ENCODE measurements around the gene CLDN8. TPM values are rescaled to one million over a fixed set of nuclear protein-coding genes. Genes with fewer than 3 reads are reported as not detected.

Gene CLDN8
- total RNA-seq, 1 donor from 2014 or later: not detected

GRCh38 chr21:30234050-30234449 is 18.2 kb upstream of the CLDN8 start:
- Histone ChIP-seq H3K9me3 (ENCODE audit: insufficient read depth, low read depth, low read length) (no peaks in the 10 kb centered on the region), H3K36me3 (ENCODE audit: insufficient read depth, low read length) (no peaks in the 10 kb centered on the region), H2AFZ (ENCODE audit: low read depth, low read length) (no peak overlapping the region), H3K27me3 (ENCODE audit: insufficient read depth, low read length) (no peaks in the 10 kb centered on the region), H3K4me2 (ENCODE audit: low read length) (no peak overlapping the region), H3K79me2 (ENCODE audit: insufficient read depth, low read length) (no peaks in the 10 kb centered on the region), H3K27ac (ENCODE audit: low read depth, low read length) (no peak overlapping the region), H4K20me1 (ENCODE audit: insufficient read depth, low read length) (no peaks in the 10 kb centered on the region), H3K4me3 (ENCODE audit: insufficient read depth, low read depth, low read length) (no peak overlapping the region), H3K4me1 (ENCODE audit: insufficient read depth, low read length) (no peaks in the 10 kb centered on the region), H3K9ac (ENCODE audit: low read length) (no peak overlapping the region)
- H3K9me3 Mint-ChIP-seq (ENCODE audit: unreplicated experiment): peaks cover 5% of the 10 kb centered on the region
- DNase-seq (ENCODE audit: low read depth) (no peak), FAIRE-seq (no peak)
- H3K27ac Mint-ChIP-seq (ENCODE audit: unreplicated experiment): no peak overlapping the region
- no peak for TF ChIP-seq EZH2 (IDR thresholded peaks at IDR 0.05; ENCODE audit: insufficient read depth, low read length)
- TF ChIP-seq CTCF (IDR thresholded peaks at IDR 0.05; ENCODE audit: insufficient read depth, low read depth, low read length): no peak
- H3K36me3 Mint-ChIP-seq (ENCODE audit: low read depth, unreplicated experiment): no peaks in the 10 kb centered on the region
- H3K27me3 Mint-ChIP-seq (ENCODE audit: low read depth, unreplicated experiment): no peaks in the 10 kb centered on the region
- H3K4me3 Mint-ChIP-seq (ENCODE audit: unreplicated experiment): no peak overlapping the region
- H3K4me1 Mint-ChIP-seq (ENCODE audit: low read depth, unreplicated experiment): no peaks in the 10 kb centered on the region

GRCh38 chr21:30233228-30234020 is 17.5 kb upstream of the CLDN8 start:
- Mint-ChIP-seq H3K4me3 (ENCODE audit: unreplicated experiment) (no peak overlapping the region), H3K9me3 (ENCODE audit: unreplicated experiment) (peaks cover 5% of the 10 kb centered on the region), H3K4me1 (ENCODE audit: low read depth, unreplicated experiment) (no peaks in the 10 kb centered on the region), H3K27ac (ENCODE audit: unreplicated experiment) (no peak overlapping the region), H3K27me3 (ENCODE audit: low read depth, unreplicated experiment) (no peaks in the 10 kb centered on the region), H3K36me3 (ENCODE audit: low read depth, unreplicated experiment) (no peaks in the 10 kb centered on the region)
- Histone ChIP-seq H3K79me2 (ENCODE audit: insufficient read depth, low read length) (no peaks in the 10 kb centered on the region), H3K4me2 (ENCODE audit: low read length) (no peak overlapping the region), H3K36me3 (ENCODE audit: insufficient read depth, low read length) (no peaks in the 10 kb centered on the region), H3K9ac (ENCODE audit: low read length) (no peak overlapping the region), H4K20me1 (ENCODE audit: insufficient read depth, low read length) (no peaks in the 10 kb centered on the region), H3K27ac (ENCODE audit: low read depth, low read length) (no peak overlapping the region), H3K27me3 (ENCODE audit: insufficient read depth, low read length) (no peaks in the 10 kb centered on the region), H2AFZ (ENCODE audit: low read depth, low read length) (no peak overlapping the region), H3K9me3 (ENCODE audit: insufficient read depth, low read depth, low read length) (no peaks in the 10 kb centered on the region), H3K4me1 (ENCODE audit: insufficient read depth, low read length) (no peaks in the 10 kb centered on the region), H3K4me3 (ENCODE audit: insufficient read depth, low read depth, low read length) (no peak overlapping the region)
- no peak for FAIRE-seq
- TF ChIP-seq EZH2 (IDR thresholded peaks at IDR 0.05; ENCODE audit: insufficient read depth, low read length) (no peak), CTCF (IDR thresholded peaks at IDR 0.05; ENCODE audit: insufficient read depth, low read depth, low read length) (no peak)
- no peak for DNase-seq (ENCODE audit: low read depth)

GRCh38 chr21:30232011-30232410 is 16.1 kb upstream of the CLDN8 start:
- no peak overlapping the region for H3K27ac Mint-ChIP-seq (ENCODE audit: unreplicated experiment)
- peaks cover 9% of the 10 kb centered on the region for H3K4me1 Mint-ChIP-seq (ENCODE audit: low read depth, unreplicated experiment)
- no peaks in the 10 kb centered on the region for H4K20me1 ChIP-seq (ENCODE audit: insufficient read depth, low read length)
- no peak overlapping the region for H3K27ac ChIP-seq (ENCODE audit: low read depth, low read length)
- no peaks in the 10 kb centered on the region for H3K36me3 Mint-ChIP-seq (ENCODE audit: low read depth, unreplicated experiment)
- no peak for TF ChIP-seq EZH2 (IDR thresholded peaks at IDR 0.05; ENCODE audit: insufficient read depth, low read length)
- no peak for TF ChIP-seq CTCF (IDR thresholded peaks at IDR 0.05; ENCODE audit: insufficient read depth, low read depth, low read length)
- no peak overlapping the region for H3K9ac ChIP-seq (ENCODE audit: low read length)
- peaks cover 5% of the 10 kb centered on the region for H3K9me3 Mint-ChIP-seq (ENCODE audit: unreplicated experiment)
- H3K4me2 ChIP-seq (ENCODE audit: low read length): no peak overlapping the region
- peaks cover 8% of the 10 kb centered on the region for H3K4me1 ChIP-seq (ENCODE audit: insufficient read depth, low read length)
- DNase-seq (ENCODE audit: low read depth) (no peak), FAIRE-seq (no peak)
- no peaks in the 10 kb centered on the region for H3K27me3 Mint-ChIP-seq (ENCODE audit: low read depth, unreplicated experiment)
- H3K79me2 ChIP-seq (ENCODE audit: insufficient read depth, low read length): no peaks in the 10 kb centered on the region
- H3K9me3 ChIP-seq (ENCODE audit: insufficient read depth, low read depth, low read length): no peaks in the 10 kb centered on the region
- H3K4me3 ChIP-seq (ENCODE audit: insufficient read depth, low read depth, low read length): no peak overlapping the region
- H3K4me3 Mint-ChIP-seq (ENCODE audit: unreplicated experiment): no peak overlapping the region
- H2AFZ ChIP-seq (ENCODE audit: low read depth, low read length): no peak overlapping the region
- H3K36me3 ChIP-seq (ENCODE audit: insufficient read depth, low read length): no peaks in the 10 kb centered on the region
- H3K27me3 ChIP-seq (ENCODE audit: insufficient read depth, low read length): no peaks in the 10 kb centered on the region

All from astrocyte (in vitro differentiated cells and primary cell).